CD4-positive, alpha-beta T cell treated with Interleukin-17A for 4 hours (primary cell): Measurements from ENCODE around the gene PLPP1.
"Not testable (repeated sequence)": the region's sequence is repeated elsewhere in the genome, so short reads cannot be mapped to it uniquely, and the experiment has no call there.

Experiments
- DNase-seq: peaks from one replicate; pipeline ENCODE4 v3.0.0-alpha.2; 2020; ENCODE audit warnings: mixed read lengths

Gene PLPP1

DNA sequence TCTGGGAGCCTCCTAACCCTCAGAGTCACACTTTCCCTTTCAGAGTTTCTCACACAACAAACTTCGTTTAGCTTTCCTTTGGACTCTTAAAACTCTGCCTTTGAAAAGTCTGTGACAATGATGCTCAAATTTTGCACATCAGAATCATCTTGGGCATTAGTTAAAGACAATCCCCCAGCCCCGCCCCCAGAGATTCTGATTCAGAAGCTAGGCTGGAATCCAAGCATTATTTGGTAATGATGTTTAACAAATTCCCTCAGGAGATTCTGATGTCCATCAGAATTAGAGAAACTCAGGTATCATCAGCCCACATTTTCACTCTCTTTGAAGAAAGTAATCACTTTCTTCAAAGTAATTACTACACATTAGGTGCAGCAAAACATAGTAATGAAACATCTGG is 9.6 kb upstream of the PLPP1 start:
- DNase-seq: no peak

DNA sequence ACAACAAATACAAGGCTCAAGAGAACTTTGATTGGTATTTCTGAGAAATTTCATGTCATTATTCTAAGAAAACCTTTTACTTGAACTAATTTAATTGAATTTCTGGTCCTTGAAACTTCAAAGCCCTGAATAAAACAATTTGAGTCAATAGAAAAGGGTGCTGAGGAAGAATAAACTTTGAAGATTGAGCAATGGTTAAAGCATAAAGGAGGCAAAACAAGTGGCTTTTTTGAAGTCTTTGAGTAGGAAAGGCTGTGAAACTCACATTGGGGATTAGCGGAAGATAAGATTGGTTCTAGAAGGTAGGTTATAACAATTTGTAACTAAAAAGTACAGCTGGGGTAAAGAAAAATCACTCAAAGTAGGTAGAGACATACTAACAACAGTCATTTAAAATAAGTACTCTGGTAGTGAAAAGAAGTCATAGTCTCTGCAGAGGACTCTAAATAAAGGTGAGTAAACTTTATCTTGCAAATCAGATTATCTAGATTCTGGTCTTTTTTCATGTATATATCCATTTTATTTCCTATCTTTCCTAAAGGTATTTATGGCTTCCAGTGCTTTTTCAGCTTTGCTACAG is 6.4 kb upstream of the PLPP1 start:
- DNase-seq: no peak

DNA sequence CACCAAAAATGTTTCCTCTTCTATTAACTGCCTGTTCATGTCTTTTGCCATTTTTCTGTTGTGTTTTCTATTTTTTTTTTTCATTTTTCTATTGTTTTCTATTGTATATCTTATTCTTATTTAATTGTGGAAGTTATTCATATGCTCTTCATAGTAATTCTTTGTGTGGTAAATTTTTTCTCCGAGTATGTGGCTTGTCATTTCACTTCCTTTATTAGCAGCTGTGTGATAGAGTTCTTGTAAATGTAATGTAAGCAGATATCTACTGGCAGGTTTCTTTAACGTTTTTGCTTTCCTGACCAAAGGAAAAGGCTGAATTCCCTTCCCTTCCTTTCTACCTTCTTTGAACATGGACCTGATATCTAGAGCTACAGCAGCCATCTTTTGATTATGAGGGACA is 5.8 kb upstream of the PLPP1 start:
- DNase-seq: no peak

DNA sequence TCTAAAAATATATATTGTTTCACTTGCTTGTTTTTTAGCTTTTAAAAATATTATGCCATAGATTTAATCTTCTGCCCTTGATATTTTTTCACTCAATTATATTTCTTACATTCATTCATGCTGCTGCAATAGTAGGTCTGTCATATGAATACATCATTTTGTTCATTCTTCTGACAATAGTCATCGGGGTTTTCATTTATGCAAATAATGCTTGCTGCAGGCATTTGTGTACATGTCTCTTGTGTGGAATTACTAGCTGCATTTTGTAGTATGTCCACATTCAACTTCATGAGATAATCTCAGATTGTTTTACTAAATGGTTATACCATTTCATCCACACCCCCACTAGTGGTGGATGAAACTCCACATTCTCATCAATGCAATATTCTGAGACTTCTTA is 5.3 kb upstream of the PLPP1 start:
- no peak for DNase-seq

DNA sequence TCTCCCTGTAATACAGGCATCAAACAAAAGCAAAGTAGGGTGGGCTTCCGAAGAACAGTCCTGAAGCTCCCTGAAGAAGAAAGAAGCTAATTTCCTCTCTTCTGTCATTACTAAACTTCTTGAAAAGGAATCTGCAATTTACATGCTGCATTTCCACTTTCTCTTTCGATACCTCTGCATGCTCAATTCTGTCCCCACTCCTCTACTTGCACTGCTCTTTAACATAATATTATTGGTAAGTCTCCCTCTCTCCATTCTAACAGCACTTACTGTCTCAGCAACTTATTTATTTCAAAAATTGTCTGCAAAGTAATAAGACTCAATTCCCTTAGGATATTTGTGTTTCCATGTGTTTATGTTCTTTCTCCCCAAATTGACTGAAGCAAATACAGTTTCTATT is 3.9 kb upstream of the PLPP1 start:
- DNase-seq: no peak

DNA sequence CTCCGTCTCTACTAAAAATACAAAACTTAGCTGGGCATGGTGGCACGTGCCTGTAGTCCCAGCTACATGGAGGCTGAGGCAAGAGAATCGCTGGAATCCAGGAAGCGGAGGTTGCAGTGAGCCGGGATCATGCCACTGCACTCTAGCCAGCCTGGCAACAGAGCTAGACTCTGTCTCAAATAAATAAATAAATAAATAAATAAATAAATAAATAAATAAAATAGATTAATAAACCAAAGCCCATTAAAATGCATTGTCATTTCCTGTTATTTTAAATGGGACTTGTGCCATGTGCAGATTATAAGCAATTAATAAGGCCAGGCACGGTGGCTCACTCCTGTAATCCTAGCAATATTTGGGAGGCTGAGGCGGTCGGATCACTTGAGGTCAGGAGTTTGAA is 2.6 kb upstream of the PLPP1 start:
- not testable (repeated sequence) for DNase-seq

DNA sequence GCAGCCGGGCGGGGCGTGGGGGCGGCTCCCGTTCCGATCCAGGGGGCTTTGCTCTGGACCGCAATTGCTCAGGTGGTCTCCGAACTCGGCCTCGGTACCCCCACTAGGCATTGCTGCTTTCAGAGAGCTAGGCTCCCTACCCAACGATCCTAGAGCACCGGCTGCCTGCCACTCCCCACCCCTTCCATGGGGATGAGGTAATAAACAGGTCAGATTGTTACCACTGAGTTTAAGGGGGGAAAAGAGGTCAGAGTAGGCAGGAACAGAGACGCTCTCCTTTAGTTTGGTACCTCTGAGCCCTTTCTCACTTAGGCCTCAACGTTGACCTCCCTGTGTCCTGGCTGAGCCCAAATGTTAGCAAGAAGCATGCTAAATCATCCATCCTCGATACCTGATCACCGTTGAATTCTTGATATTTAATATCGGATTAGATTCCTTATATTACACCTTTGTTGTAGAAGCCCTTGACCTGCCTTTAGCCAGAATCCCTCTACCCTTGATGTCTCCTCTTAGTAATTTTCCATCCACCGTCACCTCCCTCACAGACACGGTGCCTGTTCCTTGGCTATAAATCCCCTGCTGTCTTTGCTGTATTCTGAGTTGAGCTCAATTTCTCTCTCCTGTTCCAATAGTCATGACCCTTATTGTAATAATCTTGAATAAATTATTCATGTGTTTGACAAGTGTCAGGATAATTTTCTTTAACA is 588 bp upstream of the PLPP1 start:
- DNase-seq: no peak

DNA sequence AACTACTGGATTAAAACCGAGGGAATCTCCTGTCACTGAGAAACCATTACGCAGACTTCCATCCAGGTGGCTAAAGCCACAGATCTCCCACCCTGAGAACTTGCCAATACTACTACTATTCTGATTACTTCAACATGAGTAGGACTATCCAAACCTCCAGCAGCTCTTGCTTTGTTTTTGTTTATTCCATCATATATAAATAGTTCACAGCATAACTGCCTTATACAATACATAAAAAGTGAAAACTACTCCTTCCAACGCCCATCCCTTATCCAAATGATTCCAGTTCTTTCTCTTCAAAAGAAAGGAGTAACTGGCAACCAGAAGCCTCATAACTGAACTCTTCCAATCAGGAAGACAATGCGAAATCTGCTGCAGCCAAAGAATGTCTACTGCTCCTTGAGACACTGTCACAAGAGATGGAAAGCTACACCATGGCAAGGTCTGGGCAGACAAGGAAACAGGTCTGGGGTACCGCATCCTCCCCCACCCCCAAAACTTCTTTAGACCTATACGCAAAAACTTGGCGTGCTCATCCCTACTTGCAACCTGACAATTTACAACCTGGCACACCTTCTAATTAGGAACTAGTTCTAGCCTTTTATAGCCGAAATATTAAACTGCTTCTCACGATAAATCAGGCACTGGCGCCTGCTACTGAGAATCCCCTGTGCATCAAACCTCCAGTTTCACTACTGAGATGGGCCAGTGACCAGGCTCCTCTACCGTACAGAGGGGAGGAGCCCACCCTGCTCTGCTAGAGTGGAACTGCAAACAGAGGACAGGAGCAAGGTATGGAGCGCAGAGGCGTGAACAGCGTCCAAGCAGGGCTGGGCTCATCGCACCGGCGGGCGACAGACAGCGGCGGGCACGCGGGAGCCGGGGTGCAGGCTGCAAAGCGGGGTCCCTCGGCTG is 986 bp downstream of the PLPP1 start:
- no peak for DNase-seq

DNA sequence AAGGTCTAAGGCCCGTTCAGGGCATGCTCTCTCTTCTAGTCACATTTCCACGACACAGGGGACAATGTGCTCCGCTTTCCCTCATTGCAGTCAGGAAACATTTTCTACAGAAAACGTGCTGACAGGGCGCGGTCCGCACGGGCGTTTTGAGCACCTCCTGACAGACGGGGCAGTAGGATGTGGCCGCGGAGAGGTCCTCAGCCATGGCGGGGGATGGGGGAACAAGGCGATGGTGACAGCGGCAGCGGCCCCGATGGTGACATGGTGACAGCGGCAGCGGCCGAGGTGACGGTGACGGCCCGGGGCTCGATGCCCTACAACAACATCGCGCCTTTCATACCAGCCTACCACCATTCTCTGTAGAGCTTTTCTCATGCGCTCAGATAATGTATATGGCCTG is 4.1 kb downstream of the PLPP1 start:
- no peak for DNase-seq

DNA sequence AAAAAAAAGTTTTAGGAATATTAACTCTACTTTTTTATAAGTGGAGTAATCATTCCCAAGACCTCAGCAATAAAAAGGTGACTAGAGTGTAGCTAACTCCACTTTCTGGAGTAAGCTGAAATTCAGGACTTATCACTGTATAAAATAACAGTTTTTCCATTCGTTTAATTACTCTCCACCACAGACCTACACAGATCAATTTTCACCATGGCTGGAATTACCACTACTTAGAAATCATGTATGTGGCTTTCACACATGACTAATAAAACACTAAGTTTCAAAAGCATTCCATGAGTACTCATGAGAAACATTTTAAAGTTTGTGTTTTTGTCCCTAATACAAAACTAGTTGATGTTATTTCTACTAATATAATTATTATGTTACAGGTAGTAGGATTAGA is 9.9 kb downstream of the PLPP1 start:
- DNase-seq: no peak

DNA sequence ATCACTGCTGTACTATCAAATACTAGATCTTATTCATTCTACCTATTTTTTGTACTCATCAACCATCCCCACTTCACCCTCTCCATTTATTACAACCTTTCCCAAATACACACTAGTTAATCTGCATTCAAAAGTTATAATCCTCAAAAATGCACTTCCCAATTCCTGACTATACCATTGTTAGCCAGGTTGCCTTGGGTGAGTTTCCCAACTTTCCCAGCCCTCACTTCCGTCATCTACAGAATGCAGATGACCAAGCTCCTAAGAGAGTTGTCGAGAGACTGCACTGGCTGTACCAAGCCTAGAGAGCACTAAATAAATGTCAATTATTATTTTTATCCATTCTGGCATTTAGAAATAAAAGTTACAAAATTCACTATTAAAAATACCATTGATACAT is 11.5 kb downstream of the PLPP1 start:
- no peak for DNase-seq

DNA sequence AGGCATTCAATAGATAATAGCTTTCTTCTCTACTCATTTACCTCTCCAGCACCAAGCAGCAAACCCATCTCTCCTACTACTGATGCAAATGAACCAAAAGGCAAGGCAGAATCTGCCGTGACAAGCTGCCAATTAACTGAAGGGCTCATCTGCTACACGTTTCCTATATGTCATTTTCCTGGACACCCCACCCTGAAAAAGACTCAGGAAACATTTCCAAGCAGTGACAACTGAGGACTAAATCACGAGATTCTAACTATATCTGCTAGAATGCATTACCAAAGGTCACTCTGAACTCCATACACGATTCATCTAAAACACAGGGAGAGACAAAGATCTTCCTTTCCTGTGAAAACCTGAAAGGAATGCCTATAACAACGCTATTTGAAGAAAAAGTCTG is 12.9 kb downstream of the PLPP1 start:
- no peak for DNase-seq

DNA sequence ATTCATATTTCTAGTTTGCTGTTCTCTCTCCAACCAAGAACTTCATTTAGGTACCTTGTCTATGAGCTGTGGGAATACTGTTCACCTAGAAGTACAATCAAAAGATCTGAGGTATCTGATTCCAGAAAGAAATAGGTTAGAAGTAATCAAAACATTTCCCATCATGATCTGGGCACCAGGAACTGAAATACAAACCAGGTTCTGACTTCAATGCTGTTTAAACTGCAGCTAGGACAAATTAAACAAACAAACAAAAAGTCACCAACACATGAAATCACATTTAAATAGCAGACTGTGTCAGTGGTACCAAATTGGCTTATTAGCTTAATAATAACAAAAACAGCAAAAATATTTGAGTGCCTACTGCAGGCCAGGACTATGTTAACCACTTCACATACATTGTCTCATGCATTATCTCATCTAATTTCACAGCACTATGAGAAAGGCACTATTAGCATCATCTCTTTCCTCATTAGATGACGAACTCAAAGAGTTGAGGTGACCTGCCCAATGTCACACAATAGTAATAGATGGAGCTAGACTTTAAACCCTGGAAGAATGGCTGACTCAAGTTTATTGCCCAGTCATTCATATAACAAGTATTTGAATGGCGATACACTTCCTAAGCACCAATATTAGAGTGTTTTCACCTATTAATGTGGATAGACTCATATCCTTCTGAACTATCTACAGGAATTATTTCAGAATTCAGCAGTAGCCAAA is 14.5 kb downstream of the PLPP1 start:
- no peak for DNase-seq

DNA sequence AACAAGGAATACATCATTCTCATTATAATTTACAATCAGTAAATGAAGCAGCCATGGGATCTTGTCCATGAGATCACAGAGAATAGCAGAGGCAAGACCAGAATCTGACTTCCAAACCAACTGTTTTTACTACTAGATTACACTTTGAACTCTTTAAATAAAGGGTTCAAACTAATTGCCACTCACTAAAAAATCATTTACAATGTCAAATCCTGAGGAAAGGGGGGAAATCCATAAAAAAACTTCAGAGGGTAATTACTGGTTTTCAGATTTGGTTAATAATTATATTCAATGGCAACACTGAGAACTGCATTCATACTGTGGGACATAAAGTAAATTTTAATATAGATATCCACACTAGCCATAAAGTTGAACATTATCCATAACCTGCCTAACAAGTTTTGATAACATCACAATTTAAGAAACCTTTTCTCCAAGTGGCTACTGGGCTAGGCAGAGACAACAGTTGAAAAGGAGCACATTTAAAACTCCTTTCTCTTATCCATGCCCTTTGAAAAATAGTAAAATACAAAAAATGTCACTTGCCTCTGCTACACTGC is 15.9 kb downstream of the PLPP1 start:
- no peak for DNase-seq

DNA sequence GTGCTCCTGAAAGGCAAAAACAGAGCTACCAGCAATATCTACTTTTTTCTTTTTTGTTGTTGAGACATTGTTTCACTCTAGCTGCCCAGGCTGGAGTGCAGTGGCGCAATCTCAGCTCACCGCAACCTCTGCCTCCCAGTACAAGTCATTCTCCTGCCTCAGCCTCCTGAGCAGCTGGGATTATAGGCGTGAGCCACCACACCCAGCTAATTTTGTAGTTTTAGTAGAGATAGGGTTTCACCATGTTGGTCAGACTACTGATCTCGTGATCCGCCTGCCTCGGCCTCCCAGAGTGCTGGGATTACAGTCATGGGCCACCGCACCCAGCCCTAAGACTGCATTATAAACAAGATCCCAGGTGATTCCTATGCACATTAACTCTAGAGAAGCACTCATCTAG is 17.0 kb downstream of the PLPP1 start:
- DNase-seq: no peak

DNA sequence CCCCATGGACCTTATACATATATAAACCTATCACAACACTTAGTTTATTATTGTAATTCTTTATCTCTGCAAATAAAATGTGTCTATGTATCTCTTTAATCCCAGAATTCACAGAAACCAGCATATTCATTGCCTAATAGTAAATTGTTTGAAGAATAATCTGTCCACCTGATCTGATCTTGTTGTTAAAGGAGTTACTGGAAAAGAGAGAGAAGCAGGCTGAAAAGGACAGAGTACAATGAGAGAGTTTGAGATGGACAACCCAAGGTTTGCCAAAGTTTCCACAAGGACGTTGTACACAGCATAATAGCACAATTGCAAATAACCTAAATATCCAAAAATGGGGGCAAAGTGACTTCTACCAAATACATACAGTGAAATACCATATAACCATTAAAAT is 23.8 kb downstream of the PLPP1 start:
- DNase-seq: no peak

DNA sequence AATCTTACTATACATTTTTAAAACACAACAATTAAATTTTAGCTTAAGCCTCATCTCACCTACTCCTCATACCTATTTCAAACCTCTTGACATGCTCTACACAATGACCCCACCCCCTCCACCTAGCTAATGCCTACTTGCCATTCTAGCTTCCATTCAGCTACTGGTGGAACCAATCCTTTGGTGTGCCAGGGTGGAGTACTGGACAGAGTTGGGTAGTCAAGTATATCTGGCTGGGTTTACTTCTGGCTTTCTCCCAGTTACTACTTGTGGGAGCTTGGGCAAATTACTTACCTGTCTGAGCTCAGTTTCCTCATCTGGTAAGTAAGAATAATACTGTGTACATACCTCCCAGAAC is 24.3 kb downstream of the PLPP1 start:
- DNase-seq: no peak

DNA sequence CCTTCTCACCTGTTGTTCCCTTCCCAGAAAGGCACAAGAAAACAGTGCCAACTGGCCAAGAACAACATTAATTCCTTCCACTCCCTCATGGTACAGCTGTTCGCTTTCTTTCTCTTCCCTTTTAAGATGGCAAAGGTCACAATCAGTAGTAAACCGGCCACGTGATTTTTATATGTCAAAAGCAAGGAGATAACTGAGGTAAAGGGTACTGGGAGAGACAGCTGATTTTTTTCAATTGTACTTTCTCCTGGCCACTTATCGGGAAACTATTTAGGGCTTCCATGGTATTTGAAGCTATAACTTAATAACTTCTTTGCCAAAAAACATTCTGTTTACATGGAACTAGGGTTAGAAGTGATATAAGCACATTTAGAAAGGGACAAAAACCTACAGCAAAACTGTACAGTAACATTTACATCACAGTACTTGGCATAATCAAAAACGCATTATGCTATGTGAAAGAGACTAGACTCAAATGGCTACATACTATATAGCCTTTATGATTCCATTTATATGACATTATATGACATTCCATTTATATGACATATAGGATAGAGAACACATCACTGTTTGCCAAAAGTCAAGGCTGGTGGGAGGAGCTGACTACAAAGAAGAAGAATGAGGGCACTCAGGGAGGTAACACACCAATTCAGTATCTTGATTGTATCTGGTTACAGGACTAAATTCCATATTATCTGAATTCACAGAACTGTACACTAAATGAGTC is 24.8 kb downstream of the PLPP1 start:
- no peak for DNase-seq

DNA sequence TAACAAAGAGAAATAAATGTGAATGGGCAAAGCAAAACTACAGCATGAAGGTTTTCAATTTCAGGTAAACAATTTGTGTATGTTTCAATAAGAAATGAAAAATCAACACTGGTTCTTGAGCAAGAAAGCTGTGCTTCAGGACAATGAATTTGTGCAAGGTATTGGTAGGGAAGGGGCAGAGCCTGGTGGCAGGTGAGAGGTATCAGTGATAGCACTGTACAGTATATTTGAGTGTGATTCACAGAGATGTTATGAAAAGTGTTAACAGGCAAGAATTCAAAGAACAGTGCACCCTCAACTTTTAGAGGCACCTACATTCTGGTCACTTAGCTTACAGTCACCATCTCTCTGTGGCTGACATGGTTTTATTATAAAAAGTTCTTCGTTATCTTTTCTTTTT is 25.7 kb downstream of the PLPP1 start:
- no peak for DNase-seq

DNA sequence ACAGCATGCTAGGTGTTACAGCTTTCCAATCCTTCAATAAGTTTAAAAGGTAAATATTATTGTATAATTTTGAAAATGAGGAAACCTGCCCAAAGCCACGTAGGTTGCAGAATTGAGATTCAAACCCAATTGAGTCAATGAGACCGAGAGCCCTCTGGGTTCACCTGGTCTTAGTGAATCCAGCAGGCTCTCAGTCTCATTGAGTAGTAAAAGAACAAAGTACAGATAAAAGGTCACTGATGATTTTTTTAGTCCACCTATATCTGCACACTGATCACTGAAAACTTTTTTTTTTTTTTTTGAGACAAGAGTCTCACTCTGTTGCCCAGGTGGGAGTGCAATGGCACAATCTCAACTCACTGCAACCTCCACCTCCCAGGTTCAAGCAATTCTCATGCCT is 27.2 kb downstream of the PLPP1 start:
- DNase-seq: no peak

DNA sequence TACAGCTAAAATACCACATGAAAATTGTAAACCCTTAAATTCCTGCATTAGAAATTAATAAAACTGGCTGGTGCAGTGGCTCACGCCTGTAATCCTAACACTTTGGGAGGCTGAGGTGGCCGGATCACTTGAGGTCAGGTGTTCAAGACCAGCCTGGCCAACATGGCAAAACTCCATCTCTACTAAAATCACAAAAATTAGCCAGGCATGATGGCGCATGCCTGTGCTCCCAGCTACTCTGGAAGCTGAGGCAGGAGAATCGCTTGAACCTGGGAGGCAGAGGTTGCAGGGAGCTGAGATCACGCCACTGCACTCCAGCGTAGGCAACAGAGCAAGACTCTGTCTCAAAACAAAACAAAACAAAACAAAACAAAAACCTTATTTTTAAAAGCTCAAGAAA is 29.1 kb downstream of the PLPP1 start:
- DNase-seq: not testable (repeated sequence)

DNA sequence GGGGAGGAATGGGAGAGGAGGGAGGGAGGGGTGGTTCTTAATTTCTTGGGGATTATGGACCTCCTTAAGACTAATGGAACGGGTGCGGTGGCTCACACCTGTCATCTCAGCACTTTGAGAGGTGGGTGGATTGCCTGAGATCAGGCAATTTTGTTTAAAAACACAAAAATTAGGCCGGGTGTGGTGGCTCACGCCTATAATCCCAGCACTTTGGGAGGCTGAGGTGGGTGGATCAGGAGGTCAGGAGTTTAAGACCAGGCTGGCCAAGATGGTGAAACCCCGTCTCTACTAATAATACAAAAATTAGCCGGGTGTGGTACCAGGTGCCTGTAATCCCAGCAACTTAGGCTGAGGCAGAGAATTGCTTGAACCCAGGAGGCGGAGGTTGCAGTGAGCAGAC is 30.8 kb downstream of the PLPP1 start:
- DNase-seq: not testable (repeated sequence)
